Measurements from ENCODE around the gene RPP25L. TPM values are rescaled to one million over a fixed set of nuclear protein-coding genes. Genes with fewer than 3 reads are reported as not detected.

Gene RPP25L
- polyA plus RNA-seq, 1 of the 3 experiments (the other 2 are of a cell fraction), result 47.6 TPM

- Histone ChIP-seq H3K36me3 (replicated peaks in 1 of 2; ENCODE audit: control insufficient read depth in 1 of 2, insufficient read depth in 2 of 2, low read length in 1 of 2) (no peaks in the 10 kb centered on the region), H4K20me1 (ENCODE audit: insufficient read depth) (no peaks in the 10 kb centered on the region), H3K27me3 (ENCODE audit: insufficient read depth) (no peaks in the 10 kb centered on the region), H3K4me1 (ENCODE audit: control insufficient read depth in 1 of 2, insufficient read depth in 2 of 2, low read depth in 1 of 2, low read length in 1 of 2) (peaks cover 20 to 57% of the 10 kb centered on the region in 2 experiments), H3K9me3 (no peaks in the 10 kb centered on the region), H3K4me2 (no peak overlapping the region; the same call in 1 of the 2 replicates), H3K9me2 (no peaks in the 10 kb centered on the region), H3K27ac (ENCODE audit: low read depth in 2 of 2, low read length in 1 of 2) (peak overlapping the region; percentile 67 to 96; a peak in 3 of 4 replicates), H3K4me3 (ENCODE audit: low read depth in 2 of 2, low read length in 1 of 2) (no peak overlapping the region), H3K9ac (no peak overlapping the region), H2AFZ (ENCODE audit: low read depth) (no peak overlapping the region), H3K79me2 (ENCODE audit: insufficient read depth) (no peaks in the 10 kb centered on the region), H3F3A (replicated peaks; ENCODE audit: insufficient read depth) (peaks cover 3% of the 10 kb centered on the region)
- WGBS (ENCODE audit: low lambda C conversion rate), result 79% methylated on average over 4 of the region's 5 CpGs
- ChIA-PET CTCF (interaction anchor here (0.9 to 14.1 kb wide), 6 partner anchors 9 to 20 kb away, joined by 3 to 152 read pairs (median 7); partner anchors contain the start of genes GALT and SIGMAR1), POLR2A (interaction anchor here (1.6 to 1.7 kb wide), 2 partner anchors 17 to 18 kb away, joined by 3 to 7 read pairs; no protein-coding TSS in a partner anchor)
- TF ChIP-seq FOSL2 (IDR thresholded peaks at IDR 0.05; ENCODE audit: borderline replicate concordance, low read depth) (no peak), FOXM1 (IDR thresholded peaks at IDR 0.05; ENCODE audit: low read depth) (no peak), GABPA (IDR thresholded peaks at IDR 0.05; ENCODE audit: low read depth) (no peak), RXRA (IDR thresholded peaks at IDR 0.05; ENCODE audit: borderline replicate concordance, low read depth) (no peak), EZH2phosphoT487 (IDR thresholded peaks at IDR 0.05; ENCODE audit: borderline replicate concordance, low read depth) (no peak), TAF1 (IDR thresholded peaks at IDR 0.05; ENCODE audit: borderline replicate concordance, low read depth, low read length) (no peak), RCOR1 (IDR thresholded peaks at IDR 0.05; ENCODE audit: low read length) (no peak), POLR2AphosphoS5 (IDR thresholded peaks at IDR 0.05; ENCODE audit: low read depth, low read length) (no peak), MEF2A (IDR thresholded peaks at IDR 0.05; ENCODE audit: borderline replicate concordance, low read depth) (no peak)
- DNase-seq, result no peak
These were observed 43.5 kb upstream of the RPP25L start for GRCh38 chr9:34655394-34655793.

GRCh38 chr9:34654323-34655051, 42.6 kb upstream of the RPP25L start:
- peak overlapping the region; percentile 76; the same call in 1 of the 2 replicates for H3K4me2 ChIP-seq
- WGBS (ENCODE audit: low lambda C conversion rate), result 29% methylated on average over 9 of the region's 11 CpGs
- H3F3A ChIP-seq (replicated peaks; ENCODE audit: insufficient read depth), result peaks cover 3% of the 10 kb centered on the region
- H3K4me3 ChIP-seq (ENCODE audit: low read depth in 2 of 2, low read length in 1 of 2), result no peak overlapping the region; a peak in 1 of 4 replicates
- CTCF ChIA-PET, result interaction anchor here (0.7 to 14.1 kb wide), 7 partner anchors 8 to 50 kb away, joined by 3 to 152 read pairs (median 4); partner anchors contain the start of genes GALT and SIGMAR1
- no peaks in the 10 kb centered on the region for H3K9me3 ChIP-seq
- H3K27me3 ChIP-seq (ENCODE audit: insufficient read depth), result no peaks in the 10 kb centered on the region
- H2AFZ ChIP-seq (ENCODE audit: low read depth), result no peak overlapping the region
- H3K9me2 ChIP-seq, result no peaks in the 10 kb centered on the region
- H4K20me1 ChIP-seq (ENCODE audit: insufficient read depth), result no peaks in the 10 kb centered on the region
- H3K4me1 ChIP-seq (ENCODE audit: control insufficient read depth in 1 of 2, insufficient read depth in 2 of 2, low read depth in 1 of 2, low read length in 1 of 2), result peaks cover 20 to 65% of the 10 kb centered on the region in 2 experiments
- peaks cover 3 to 5% of the 10 kb centered on the region in 2 experiments for H3K36me3 ChIP-seq (replicated peaks in 1 of 2; ENCODE audit: control insufficient read depth in 1 of 2, insufficient read depth in 2 of 2, low read length in 1 of 2)
- no peaks in the 10 kb centered on the region for H3K79me2 ChIP-seq (ENCODE audit: insufficient read depth)
- peak; percentile 92 for DNase-seq
- H3K27ac ChIP-seq (ENCODE audit: low read depth in 2 of 2, low read length in 1 of 2), result peak overlapping the region; percentile 67 to 96; a peak in 3 of 4 replicates
- POLR2A ChIA-PET, result interaction anchor here (0.6 to 1.7 kb wide), 3 partner anchors 11 to 38 kb away, joined by 3 to 7 read pairs (median 6); no protein-coding TSS in a partner anchor
- no peak overlapping the region for H3K9ac ChIP-seq
- TF ChIP-seq RAD21 (IDR thresholded peaks at IDR 0.05; ENCODE audit: low read length), result 0 out of 2 replicates have a peak, but pooled peaks have one; percentile 6
- peak; percentile 81 for TF ChIP-seq GATA2 (CRISPR knock-in tag; IDR thresholded peaks at IDR 0.05)
- no peak for TF ChIP-seq TAF1 (IDR thresholded peaks at IDR 0.05; ENCODE audit: borderline replicate concordance, low read depth, low read length)
- no peak for TF ChIP-seq RFX5 (IDR thresholded peaks at IDR 0.05; ENCODE audit: low read length)
- no peak for TF ChIP-seq USF1 (IDR thresholded peaks at IDR 0.05; ENCODE audit: borderline replicate concordance, low read depth)
- no peak for TF ChIP-seq IRF3 (IDR thresholded peaks at IDR 0.05; ENCODE audit: low read depth, low read length)
- peak; percentile 73 for TF ChIP-seq NFIC (IDR thresholded peaks at IDR 0.05; ENCODE audit: borderline replicate concordance)
- TF ChIP-seq FOXJ3 (CRISPR knock-in tag; IDR thresholded peaks at IDR 0.05), result peak; percentile 39; the same call in 1 of the 2 replicates
- TF ChIP-seq EZH2phosphoT487 (IDR thresholded peaks at IDR 0.05; ENCODE audit: borderline replicate concordance, low read depth), result no peak
- TF ChIP-seq USF2 (IDR thresholded peaks at IDR 0.05; ENCODE audit: borderline replicate concordance, low read depth, low read length), result no peak
- peak; percentile 63 for TF ChIP-seq CHD2 (IDR thresholded peaks at IDR 0.05; ENCODE audit: low read length, partially characterized antibody)
- TF ChIP-seq PBX3 (IDR thresholded peaks at IDR 0.05), result peak; percentile 36; the same call in 1 of the 2 replicates
- peak; percentile 34; the same call in 1 of the 2 replicates for TF ChIP-seq NRF1 (IDR thresholded peaks at IDR 0.05; ENCODE audit: low read depth, low read length)
- peak; percentile 53; the same call in 1 of the 2 replicates for TF ChIP-seq MAX (IDR thresholded peaks at IDR 0.05; ENCODE audit: low read depth)
- peak; percentile 38; the same call in 1 of the 2 replicates for TF ChIP-seq MXI1 (IDR thresholded peaks at IDR 0.05; ENCODE audit: low read depth, low read length)
